NCI-H2171 treated with DMSO at 0.1 percent for 48 hours (cell line): ENCODE data around the gene SMARCA4.
A peak's percentile ranks its signal among the peaks of the same experiment; 100 is the strongest.
"Not testable (repeated sequence)": the region's sequence is repeated elsewhere in the genome, so short reads cannot be mapped to it uniquely, and the experiment has no call there.

ENCODE experiments used
- DNase-seq: peaks from one replicate; lab custom pipeline; 2025; lab: John Stamatoyannopoulos, UW

Gene SMARCA4

DNA sequence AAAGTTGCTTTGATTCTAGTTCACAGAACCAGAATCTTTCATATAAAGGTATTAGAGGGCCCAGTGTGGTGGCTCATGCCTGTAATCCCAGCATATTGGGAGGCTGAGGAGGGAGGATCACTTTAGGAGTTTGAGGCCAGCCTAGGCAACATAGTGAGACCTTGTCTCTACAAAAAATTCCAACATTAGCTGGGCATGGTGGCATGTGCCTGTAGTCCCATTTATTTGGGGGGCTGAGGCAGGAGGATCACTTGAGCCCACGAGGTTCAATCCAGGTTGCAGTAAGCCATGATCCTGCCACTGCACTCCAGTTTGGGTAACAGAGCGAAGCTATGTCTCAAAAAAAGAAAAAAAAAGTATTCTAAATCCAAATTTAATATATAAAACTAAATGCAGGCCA, 137.5 kb downstream of the SMARCA4 start:
- DNase-seq = no peak

DNA sequence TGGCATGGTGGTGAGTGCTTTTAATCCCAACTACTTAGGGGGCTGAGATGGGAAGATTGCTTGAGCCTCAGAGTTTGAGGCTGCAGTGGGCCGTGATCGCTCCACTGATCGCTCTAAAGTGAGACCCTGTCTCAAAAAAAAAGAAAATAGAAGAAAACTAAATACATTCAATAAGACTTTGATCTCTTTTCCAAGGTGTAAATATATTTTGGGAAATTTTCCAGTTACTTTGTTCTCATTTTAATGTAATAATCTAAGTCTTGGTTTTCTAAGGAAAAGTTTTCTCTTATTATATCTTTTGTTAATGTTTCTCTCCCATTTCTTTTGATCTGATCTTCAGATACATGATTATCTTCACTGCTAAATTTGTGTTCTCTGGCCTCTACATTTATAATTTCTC, 138.0 kb downstream of the SMARCA4 start:
- DNase-seq = no peak

- no peak for DNase-seq
These were observed 139.2 kb downstream of the SMARCA4 start for GRCh38 chr19:11100049-11100448.

GRCh38 chr19:11101057-11101456, 140.2 kb downstream of the SMARCA4 start:
- DNase-seq = no peak

GRCh38 chr19:11102944-11103343, 142.1 kb downstream of the SMARCA4 start:
- no peak for DNase-seq

DNA sequence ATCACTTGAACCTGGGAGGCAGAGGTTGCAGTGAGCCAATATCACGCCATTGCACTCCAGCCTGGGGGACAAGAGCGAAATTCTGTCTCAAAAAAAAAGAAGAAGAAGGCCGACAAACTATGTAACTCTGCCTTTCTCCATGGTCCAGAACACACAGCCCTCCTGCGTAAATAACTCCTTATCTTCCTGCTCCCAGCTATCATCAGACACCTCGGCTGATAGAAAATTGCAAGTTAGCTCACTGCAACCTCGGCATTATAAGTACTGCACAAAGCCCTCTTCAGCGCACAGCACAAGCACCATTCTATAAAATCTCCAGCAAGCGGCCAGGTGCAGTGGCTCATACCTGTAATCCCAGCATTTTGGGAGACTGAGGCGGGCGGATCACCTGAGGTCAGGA, 142.8 kb downstream of the SMARCA4 start:
- DNase-seq = not testable (repeated sequence)

DNA sequence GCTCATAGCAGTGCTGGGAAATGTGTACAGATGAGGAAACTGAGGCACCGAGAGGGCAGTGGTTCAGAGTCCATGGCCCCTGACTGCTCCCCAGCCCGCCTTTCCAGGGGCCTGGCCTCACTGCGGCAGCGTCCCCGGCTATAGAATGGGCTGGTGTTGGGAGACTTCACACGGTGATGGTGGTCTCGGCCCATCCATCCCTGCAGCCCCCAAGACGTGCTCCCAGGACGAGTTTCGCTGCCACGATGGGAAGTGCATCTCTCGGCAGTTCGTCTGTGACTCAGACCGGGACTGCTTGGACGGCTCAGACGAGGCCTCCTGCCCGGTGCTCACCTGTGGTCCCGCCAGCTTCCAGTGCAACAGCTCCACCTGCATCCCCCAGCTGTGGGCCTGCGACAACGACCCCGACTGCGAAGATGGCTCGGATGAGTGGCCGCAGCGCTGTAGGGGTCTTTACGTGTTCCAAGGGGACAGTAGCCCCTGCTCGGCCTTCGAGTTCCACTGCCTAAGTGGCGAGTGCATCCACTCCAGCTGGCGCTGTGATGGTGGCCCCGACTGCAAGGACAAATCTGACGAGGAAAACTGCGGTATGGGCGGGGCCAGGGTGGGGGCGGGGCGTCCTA, 144.3 kb downstream of the SMARCA4 start:
- DNase-seq = no peak

GRCh38 chr19:11106477-11106876, 145.6 kb downstream of the SMARCA4 start:
- DNase-seq = no peak

GRCh38 chr19:11108746-11109145, 147.9 kb downstream of the SMARCA4 start:
- no peak for DNase-seq

GRCh38 chr19:11111117-11111770, 150.4 kb downstream of the SMARCA4 start:
- DNase-seq = no peak

DNA sequence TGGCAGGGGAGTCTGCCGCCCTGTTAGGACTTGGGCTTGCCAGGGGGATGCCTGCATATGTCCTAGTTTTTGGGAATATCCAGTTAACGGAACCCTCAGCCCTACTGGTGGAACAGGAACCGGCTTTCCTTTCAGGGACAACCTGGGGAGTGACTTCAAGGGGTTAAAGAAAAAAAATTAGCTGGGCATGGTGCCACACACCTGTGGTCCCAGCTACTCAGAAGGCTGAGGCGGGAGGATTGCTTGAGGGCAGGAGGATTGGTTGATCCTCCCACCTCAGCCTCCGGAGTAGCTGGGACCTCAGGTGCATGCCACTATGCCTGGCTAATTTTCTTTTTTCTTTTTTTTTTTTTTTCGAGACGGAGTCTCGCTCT, 150.9 kb downstream of the SMARCA4 start:
- DNase-seq = peak; percentile 26
